Calu3 (cell line): ENCODE data around the gene SMCR8. TPM values are rescaled to one million over a fixed set of nuclear protein-coding genes. Genes with fewer than 3 reads are reported as not detected.
A peak's percentile ranks its signal among the peaks of the same experiment; 100 is the strongest.

Experiments used
- BruUV-seq: library from RNA; stranded (reverse); fragments of 400-500 nt; replicated peaks from 2 replicates; lab custom pipeline; 2021; lab: Mats Ljungman, UMichigan
- CTCF ChIA-PET: fragments of 300-600 bp; sonication (Branson Sonifier 250); formaldehyde crosslinking; loops from one replicate; lab custom pipeline; 2022; ENCODE audit warnings: antibody characterized with exemption; lab: Charles Lee
- DNase-seq: peaks from one replicate; pipeline ENCODE4 v3.0.0; 2022
- H3K27ac Mint-ChIP-seq: one replicate; pipeline ENCODE4 v1.8.0; 2022; ENCODE audit warnings: mixed read lengths; ENCODE audit not compliant: unreplicated experiment
- H3K27me3 Mint-ChIP-seq: one replicate; pipeline ENCODE4 v1.8.0; 2022; ENCODE audit warnings: mixed read lengths; ENCODE audit not compliant: unreplicated experiment
- H3K36me3 Mint-ChIP-seq: one replicate; pipeline ENCODE4 v1.8.0; 2022; ENCODE audit warnings: mild to moderate bottlenecking, moderate library complexity, mixed read lengths; ENCODE audit not compliant: insufficient read depth, unreplicated experiment
- H3K4me1 Mint-ChIP-seq: one replicate; pipeline ENCODE4 v1.8.0; 2022; ENCODE audit warnings: mild to moderate bottlenecking, low read depth, mixed read lengths; ENCODE audit not compliant: unreplicated experiment
- H3K4me3 Mint-ChIP-seq: one replicate; pipeline ENCODE4 v1.8.0; 2022; ENCODE audit warnings: mild to moderate bottlenecking, low read depth, moderate library complexity, mixed read lengths; ENCODE audit not compliant: unreplicated experiment
- H3K9me3 Mint-ChIP-seq: one replicate; pipeline ENCODE4 v1.8.0; 2022; ENCODE audit warnings: low read depth, mixed read lengths; ENCODE audit not compliant: unreplicated experiment
- intact Hi-C: fragments of 100-400 bp; cut with micrococcal nuclease; formaldehyde crosslinking; loops from one replicate; pipeline ENCODE4 v1.10.0; 2022; ENCODE audit not compliant: unreplicated experiment
- total RNA-seq: library from RNA; stranded (reverse); gene quantifications from 2 replicates; pipeline ENCODE4 v1.2.3, GENCODE V29; 2022
- TF ChIP-seq, protein P1 (sequence below): fragments of 200-600 bp; IDR thresholded peaks from one replicate; pipeline ENCODE4 v1.8.0; 2022; ENCODE audit warnings: antibody characterized with exemption; ENCODE audit not compliant: unreplicated experiment

Gene SMCR8
- total RNA-seq, 1 experiment from 2014 or later: 20.4 TPM

DNA sequence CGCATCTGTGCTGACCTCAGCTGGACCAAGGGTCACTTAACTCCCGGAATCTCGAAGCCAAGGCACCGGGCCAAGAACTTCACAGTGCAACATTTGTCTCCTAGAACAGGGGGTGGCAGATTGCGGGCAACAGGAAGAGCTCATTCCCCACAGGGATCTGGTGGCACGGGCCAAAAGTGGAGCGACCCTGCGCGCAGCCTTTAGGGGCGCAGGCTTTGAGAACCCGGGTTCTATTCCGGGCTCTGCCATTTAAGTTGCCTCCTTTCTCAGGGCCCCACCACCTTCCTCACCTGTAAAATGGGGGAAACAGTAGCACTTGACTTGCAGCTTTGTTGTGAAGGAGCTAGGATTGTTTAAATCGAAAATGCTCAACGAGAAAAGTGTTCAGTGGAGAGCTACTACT lies 47.6 kb downstream of the SMCR8 start:
- H3K4me3 Mint-ChIP-seq: peak overlapping the region; percentile 84
- peaks cover 29% of the 10 kb centered on the region for H3K36me3 Mint-ChIP-seq
- H3K27ac Mint-ChIP-seq: peak overlapping the region; percentile 86
- no peaks in the 10 kb centered on the region for H3K9me3 Mint-ChIP-seq
- BruUV-seq: TSS peak; percentile 62
- H3K4me1 Mint-ChIP-seq: peaks cover 8% of the 10 kb centered on the region
- intact Hi-C loops: no loop called here
- CTCF ChIA-PET: interaction anchor here (0.5 to 0.8 kb wide), 2 partner anchors 48 to 151 kb away, joined by 3 read pairs; partner anchors contain the start of genes SMCR8 and TOP3A
- no peaks in the 10 kb centered on the region for H3K27me3 Mint-ChIP-seq
- TF ChIP-seq, protein P1, sequence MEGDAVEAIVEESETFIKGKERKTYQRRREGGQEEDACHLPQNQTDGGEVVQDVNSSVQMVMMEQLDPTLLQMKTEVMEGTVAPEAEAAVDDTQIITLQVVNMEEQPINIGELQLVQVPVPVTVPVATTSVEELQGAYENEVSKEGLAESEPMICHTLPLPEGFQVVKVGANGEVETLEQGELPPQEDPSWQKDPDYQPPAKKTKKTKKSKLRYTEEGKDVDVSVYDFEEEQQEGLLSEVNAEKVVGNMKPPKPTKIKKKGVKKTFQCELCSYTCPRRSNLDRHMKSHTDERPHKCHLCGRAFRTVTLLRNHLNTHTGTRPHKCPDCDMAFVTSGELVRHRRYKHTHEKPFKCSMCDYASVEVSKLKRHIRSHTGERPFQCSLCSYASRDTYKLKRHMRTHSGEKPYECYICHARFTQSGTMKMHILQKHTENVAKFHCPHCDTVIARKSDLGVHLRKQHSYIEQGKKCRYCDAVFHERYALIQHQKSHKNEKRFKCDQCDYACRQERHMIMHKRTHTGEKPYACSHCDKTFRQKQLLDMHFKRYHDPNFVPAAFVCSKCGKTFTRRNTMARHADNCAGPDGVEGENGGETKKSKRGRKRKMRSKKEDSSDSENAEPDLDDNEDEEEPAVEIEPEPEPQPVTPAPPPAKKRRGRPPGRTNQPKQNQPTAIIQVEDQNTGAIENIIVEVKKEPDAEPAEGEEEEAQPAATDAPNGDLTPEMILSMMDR: no peak
- peak; percentile 64 for DNase-seq

DNA sequence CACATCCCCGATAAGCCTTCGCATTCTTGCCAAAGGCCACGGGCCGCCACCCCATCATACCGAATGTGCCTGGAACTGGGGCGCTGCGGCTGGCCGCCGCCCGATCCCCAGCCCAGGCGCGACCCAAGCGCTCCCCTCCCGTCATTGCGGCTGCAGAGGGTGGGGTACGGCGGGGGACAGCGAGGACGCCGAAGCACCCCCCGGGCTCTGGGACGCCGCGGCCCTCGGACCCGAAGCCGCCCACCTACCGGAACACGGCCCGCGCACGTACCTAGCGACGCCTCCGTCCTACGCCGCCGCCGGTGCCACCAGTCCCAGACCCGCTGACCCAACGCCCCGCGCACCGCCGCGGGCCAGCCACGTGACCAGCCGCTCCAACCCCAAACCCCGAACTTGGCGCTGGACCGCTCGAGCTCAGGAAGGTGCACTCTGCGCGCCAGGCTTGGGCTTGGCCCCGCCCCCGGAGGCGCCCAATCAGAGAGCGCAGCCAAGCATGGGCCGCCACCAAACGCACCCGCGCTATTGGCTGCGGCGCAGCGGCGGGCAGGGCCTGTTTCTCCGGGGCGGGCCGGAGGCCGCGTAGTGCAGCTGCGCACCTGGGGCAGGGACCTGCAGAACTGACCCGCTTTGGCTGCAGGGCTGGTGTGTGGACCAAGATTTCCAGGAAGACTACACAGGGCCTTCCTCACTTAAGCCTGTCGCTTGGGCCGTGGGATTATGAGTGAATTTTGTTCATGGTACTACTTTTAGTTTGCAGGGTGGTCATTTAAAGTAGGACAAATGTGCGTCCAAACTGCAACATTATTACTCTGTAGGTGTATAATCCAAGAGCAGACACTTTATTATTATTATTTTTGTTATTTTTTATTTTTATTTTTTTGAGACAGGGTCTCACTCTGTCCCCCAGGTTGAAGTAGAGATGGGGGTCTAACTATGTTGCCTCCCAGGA lies 48.3 kb downstream of the SMCR8 start, which contains the start of gene SHMT1:
TSS of gene SHMT1 (minus strand) at position 450 of the 949 bp plus-strand sequence. CDS start 7,569 bp downstream, outside the sequence.
- H3K4me3 Mint-ChIP-seq: peak within 1 kb of the TSS; percentile 84
- TF ChIP-seq, protein P1: no peak
- no TSS peak for BruUV-seq
- H3K4me1 Mint-ChIP-seq: peaks cover 8% of the 10 kb centered on the region
- CTCF ChIA-PET: interaction anchor here (0.5 to 0.8 kb wide), 2 partner anchors 49 to 151 kb away, joined by 3 read pairs; partner anchors contain the start of genes SMCR8 and TOP3A
- no peaks in the 10 kb centered on the region for H3K27me3 Mint-ChIP-seq
- intact Hi-C loops: no loop called here
- peak; percentile 93 for DNase-seq
- H3K9me3 Mint-ChIP-seq: no peaks in the 10 kb centered on the region
- H3K36me3 Mint-ChIP-seq: peaks cover 29% of the 10 kb centered on the region
- H3K27ac Mint-ChIP-seq: peak within 1 kb of the TSS; percentile 86

DNA sequence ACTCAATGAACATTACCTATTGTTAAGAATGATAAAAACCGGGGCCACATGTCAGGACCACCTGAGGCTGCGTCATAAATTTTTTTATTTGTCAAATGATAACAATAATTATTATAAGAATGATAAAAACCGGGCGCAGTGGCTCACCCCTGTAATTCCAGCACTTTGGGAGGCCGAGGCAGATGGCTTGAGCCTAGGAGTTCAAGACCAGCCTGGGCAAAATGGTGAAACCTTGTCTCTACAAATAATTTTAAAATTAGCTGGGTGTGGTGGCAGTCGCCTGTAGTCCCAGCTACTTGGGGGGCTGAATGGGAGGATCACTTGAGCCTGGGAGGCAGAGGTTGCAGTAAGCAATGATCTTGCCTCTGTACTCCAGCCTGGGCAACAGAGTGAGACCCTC lies 49.1 kb downstream of the SMCR8 start:
- no peak for DNase-seq

DNA sequence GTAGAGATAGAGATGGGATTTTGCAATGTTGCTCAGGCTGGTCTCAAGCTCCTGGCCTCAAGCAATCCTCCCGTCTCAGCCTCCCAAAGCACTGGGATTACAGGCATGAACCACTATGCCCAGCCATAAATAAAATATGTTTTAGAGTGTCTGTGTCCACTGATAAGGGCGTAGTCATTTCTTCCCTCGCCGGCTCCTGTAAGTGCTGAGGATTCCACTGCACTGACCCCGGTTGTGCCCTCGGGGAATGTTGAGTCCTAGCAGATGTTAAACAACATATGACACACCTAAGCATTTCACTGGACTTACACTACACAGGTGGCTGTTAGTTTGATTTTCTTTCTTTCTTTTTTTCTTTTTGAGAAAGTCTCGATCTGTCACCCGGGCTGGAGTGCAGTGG lies 53.9 kb downstream of the SMCR8 start:
- Mint-ChIP-seq H3K27ac (no peak overlapping the region), H3K36me3 (no peaks in the 10 kb centered on the region), H3K4me1 (peaks cover 7% of the 10 kb centered on the region), H3K4me3 (no peak overlapping the region), H3K9me3 (no peaks in the 10 kb centered on the region), H3K27me3 (no peaks in the 10 kb centered on the region)
- TF ChIP-seq, protein P1: no peak
- no peak for DNase-seq
- BruUV-seq: no TSS peak
- intact Hi-C loops: no loop called here
- CTCF ChIA-PET: no interaction called here

More for the DNA sequence above, 49.1 kb downstream of the SMCR8 start:
- no TSS peak for BruUV-seq
- intact Hi-C loops: no loop called here
- CTCF ChIA-PET: no interaction called here
- no peak overlapping the region for H3K27ac Mint-ChIP-seq
- H3K4me1 Mint-ChIP-seq: peaks cover 8% of the 10 kb centered on the region
- peaks cover 29% of the 10 kb centered on the region for H3K36me3 Mint-ChIP-seq
- no peaks in the 10 kb centered on the region for H3K9me3 Mint-ChIP-seq
- H3K27me3 Mint-ChIP-seq: no peaks in the 10 kb centered on the region
- TF ChIP-seq, protein P1: no peak
- H3K4me3 Mint-ChIP-seq: no peak overlapping the region
